Measurements from ENCODE around the gene PDCD10.

GRCh38 chr3:167705840-167706239 is 28.9 kb downstream of the PDCD10 start:
- TF ChIP-seq PPARA (CRISPR knock-in tag; IDR thresholded peaks at IDR 0.05; ENCODE audit: borderline replicate concordance) (no peak), PATZ1 (CRISPR knock-in tag; IDR thresholded peaks at IDR 0.05; ENCODE audit: borderline replicate concordance) (no peak)

Data from SK-N-SH treated with all-trans-retinoic acid at 6 μM for 48 hours (cell line).